Lower leg skin (tissue), 3 donors: ENCODE data around the gene NPY4R2.
"Not testable (repeated sequence)": the region's sequence is repeated elsewhere in the genome, so short reads cannot be mapped to it uniquely, and the experiment has no call there.

Experiments used
- POLR2A ChIP-seq, 2 donors: fragments of 450-650 bp; IDR thresholded peaks; one replicate each; pipeline ENCODE4 v1.6.1; 2016 to 2017; ENCODE audit warnings: antibody characterized with exemption in 2 of 2, mild to moderate bottlenecking in 1 of 2, moderate library complexity in 1 of 2
- TF ChIP-seq, protein P1 (sequence below), 3 donors: fragments of 450-650 bp; IDR thresholded peaks; one replicate each; pipeline ENCODE4 v1.5.1; 2016; ENCODE audit warnings: antibody characterized with exemption in 3 of 3, mild to moderate bottlenecking in 3 of 3, moderate library complexity in 2 of 3

DNA sequence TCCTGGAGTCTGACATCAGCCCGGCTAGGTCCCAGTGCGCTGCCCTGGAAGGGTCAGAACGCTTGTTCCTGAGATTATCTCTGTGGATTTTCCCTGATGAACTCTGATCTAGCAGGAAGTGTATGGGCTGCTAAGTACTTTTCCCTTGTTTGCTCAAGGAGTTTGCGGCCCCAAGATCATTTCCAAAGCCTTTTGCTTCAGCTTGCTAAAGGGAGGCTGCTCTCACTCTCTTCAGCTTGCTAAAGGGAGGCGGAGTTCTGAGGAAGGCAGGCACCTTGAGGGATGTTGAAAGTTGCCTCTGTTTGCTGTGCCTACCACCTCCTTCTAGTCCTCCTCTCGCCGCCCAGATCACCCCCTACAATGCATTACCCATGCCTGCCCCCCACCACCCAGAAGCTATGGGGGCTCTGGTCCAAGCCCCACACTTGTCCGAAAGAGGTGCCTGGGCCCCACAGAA is 18.3 kb downstream of the NPY4R2 start:
- TF ChIP-seq, protein P1, sequence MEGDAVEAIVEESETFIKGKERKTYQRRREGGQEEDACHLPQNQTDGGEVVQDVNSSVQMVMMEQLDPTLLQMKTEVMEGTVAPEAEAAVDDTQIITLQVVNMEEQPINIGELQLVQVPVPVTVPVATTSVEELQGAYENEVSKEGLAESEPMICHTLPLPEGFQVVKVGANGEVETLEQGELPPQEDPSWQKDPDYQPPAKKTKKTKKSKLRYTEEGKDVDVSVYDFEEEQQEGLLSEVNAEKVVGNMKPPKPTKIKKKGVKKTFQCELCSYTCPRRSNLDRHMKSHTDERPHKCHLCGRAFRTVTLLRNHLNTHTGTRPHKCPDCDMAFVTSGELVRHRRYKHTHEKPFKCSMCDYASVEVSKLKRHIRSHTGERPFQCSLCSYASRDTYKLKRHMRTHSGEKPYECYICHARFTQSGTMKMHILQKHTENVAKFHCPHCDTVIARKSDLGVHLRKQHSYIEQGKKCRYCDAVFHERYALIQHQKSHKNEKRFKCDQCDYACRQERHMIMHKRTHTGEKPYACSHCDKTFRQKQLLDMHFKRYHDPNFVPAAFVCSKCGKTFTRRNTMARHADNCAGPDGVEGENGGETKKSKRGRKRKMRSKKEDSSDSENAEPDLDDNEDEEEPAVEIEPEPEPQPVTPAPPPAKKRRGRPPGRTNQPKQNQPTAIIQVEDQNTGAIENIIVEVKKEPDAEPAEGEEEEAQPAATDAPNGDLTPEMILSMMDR (IDR thresholded peaks at IDR 0.05) = not testable (repeated sequence)
- TF ChIP-seq POLR2A (IDR thresholded peaks at IDR 0.05) = not testable (repeated sequence)
